H9 (cell line): Measurements from ENCODE around the gene ATP11B. TPM values are rescaled to one million over a fixed set of nuclear protein-coding genes. Genes with fewer than 3 reads are reported as not detected.
A peak's percentile ranks its signal among the peaks of the same experiment; 100 is the strongest.

Source experiments
- DNase-seq: peaks from one replicate; pipeline ENCODE4 v3.0.0-alpha.2; 2017
- H2AFZ ChIP-seq: one replicate; pipeline ENCODE4 v1.6.1; 2013; ENCODE audit warnings: mild to moderate bottlenecking, low read length, control low read depth, moderate library complexity
- H2AK5ac ChIP-seq: 2 replicates; pipeline ENCODE4 v1.6.1; 2013; ENCODE audit warnings: low read length, control low read depth, mixed read lengths; ENCODE audit not compliant: insufficient read length
- H2BK120ac ChIP-seq: one replicate; pipeline ENCODE4 v1.6.1; 2013; ENCODE audit warnings: low read depth, mild to moderate bottlenecking, low read length, control low read depth, inconsistent platforms; ENCODE audit not compliant: poor library complexity, severe bottlenecking
- H2BK12ac ChIP-seq: 2 replicates; pipeline ENCODE4 v1.6.1; 2013; ENCODE audit warnings: low read length, control low read depth, mixed read lengths, low read depth; ENCODE audit not compliant: insufficient read length
- H2BK15ac ChIP-seq: 2 replicates; pipeline ENCODE4 v1.6.1; 2013; ENCODE audit warnings: low read depth, low read length, control low read depth
- H2BK20ac ChIP-seq: one replicate; pipeline ENCODE4 v1.6.1; 2013; ENCODE audit warnings: low read depth, mild to moderate bottlenecking, low read length, control low read depth, inconsistent platforms; ENCODE audit not compliant: poor library complexity, severe bottlenecking
- H2BK5ac ChIP-seq: 2 replicates; pipeline ENCODE4 v1.6.1; 2013; ENCODE audit warnings: low read length, control low read depth, mixed read lengths; ENCODE audit not compliant: insufficient read length
- H3K14ac ChIP-seq: 2 replicates; pipeline ENCODE4 v1.6.1; 2013; ENCODE audit warnings: low read length, control low read depth; ENCODE audit not compliant: insufficient read depth
- H3K18ac ChIP-seq: 2 replicates; pipeline ENCODE4 v1.6.1; 2013; ENCODE audit warnings: low read depth, mild to moderate bottlenecking, mixed read lengths, low read length, control low read depth; ENCODE audit not compliant: insufficient read length
- H3K23ac ChIP-seq: 2 replicates; pipeline ENCODE4 v1.6.1; 2013; ENCODE audit warnings: low read length, control low read depth, mixed read lengths, low read depth; ENCODE audit not compliant: insufficient read length
- H3K23me2 ChIP-seq: 2 replicates; pipeline ENCODE4 v1.6.1; 2013; ENCODE audit warnings: low read depth, mild to moderate bottlenecking, mixed read lengths, low read length, control low read depth; ENCODE audit not compliant: insufficient read length, poor library complexity, severe bottlenecking
- H3K27ac ChIP-seq: 2 replicates; pipeline ENCODE4 v1.5.1; 2013; ENCODE audit warnings: low read length, control low read depth, mixed read lengths, low read depth; ENCODE audit not compliant: insufficient read length
- H3K27me3 ChIP-seq: 2 replicates; pipeline ENCODE4 v1.6.1; 2013; ENCODE audit warnings: low read length, control low read depth, inconsistent platforms; ENCODE audit not compliant: insufficient read depth
- H3K4ac ChIP-seq: 2 replicates; pipeline ENCODE4 v1.6.1; 2013; ENCODE audit warnings: low read depth, mild to moderate bottlenecking, control low read depth, inconsistent platforms, low read length, moderate library complexity
- H3K4me1 ChIP-seq: 2 replicates; pipeline ENCODE4 v1.6.1; 2013; ENCODE audit warnings: low read length, control low read depth, inconsistent platforms; ENCODE audit not compliant: insufficient read depth
- H3K4me2 ChIP-seq: 2 replicates; pipeline ENCODE4 v1.6.1; 2013; ENCODE audit warnings: low read length, control low read depth, mixed read lengths; ENCODE audit not compliant: insufficient read length, insufficient read depth
- H3K56ac ChIP-seq: 2 replicates; pipeline ENCODE4 v1.6.1; 2013; ENCODE audit warnings: low read depth, mild to moderate bottlenecking, mixed read lengths, low read length, control low read depth; ENCODE audit not compliant: insufficient read length
- H3K79me1 ChIP-seq: 2 replicates; pipeline ENCODE4 v1.6.1; 2013; ENCODE audit warnings: low read depth, mild to moderate bottlenecking, moderate library complexity, low read length, control low read depth, inconsistent platforms; ENCODE audit not compliant: insufficient read depth, poor library complexity, severe bottlenecking
- H3K79me2 ChIP-seq: 2 replicates; pipeline ENCODE4 v1.6.1; 2013; ENCODE audit warnings: low read length, control low read depth, inconsistent platforms; ENCODE audit not compliant: insufficient read depth
- H3K9ac ChIP-seq: 2 replicates; pipeline ENCODE4 v1.6.1; 2013; ENCODE audit warnings: low read length, control low read depth, mixed read lengths; ENCODE audit not compliant: insufficient read length; ENCODE audit errors: extremely low read depth
- H3K9me3 ChIP-seq: one replicate; pipeline ENCODE4 v1.6.1; 2013; ENCODE audit warnings: low read depth, low read length, inconsistent platforms; ENCODE audit not compliant: control insufficient read depth
- H3T11ph ChIP-seq: one replicate; pipeline ENCODE4 v1.6.1; 2013; ENCODE audit warnings: mild to moderate bottlenecking, low read length, control low read depth, inconsistent platforms
- H4K20me1 ChIP-seq: one replicate; pipeline ENCODE4 v1.6.1; 2013; ENCODE audit not compliant: control insufficient read depth, insufficient read length, insufficient read depth
- H4K5ac ChIP-seq: 2 replicates; pipeline ENCODE4 v1.6.1; 2013; ENCODE audit warnings: low read depth, mild to moderate bottlenecking, mixed read lengths, low read length, control low read depth; ENCODE audit not compliant: insufficient read length
- H4K8ac ChIP-seq: replicated peaks from 2 replicates; pipeline ENCODE4 v1.6.1; 2013; ENCODE audit warnings: low read length, control low read depth, mixed read lengths, low read depth; ENCODE audit not compliant: insufficient read length
- H4K91ac ChIP-seq: 2 replicates; pipeline ENCODE4 v1.6.1; 2013; ENCODE audit warnings: low read depth, mild to moderate bottlenecking, moderate library complexity, mixed read lengths, low read length, control low read depth; ENCODE audit not compliant: insufficient read length
- H3K27ac Mint-ChIP-seq, 3 experiments: 2 replicates in 2 of 3; 3 replicates in 1 of 3; pipeline ENCODE4 v1.8.0; 2020 to 2021; ENCODE audit warnings: mixed read lengths in 3 of 3, mild to moderate bottlenecking in 1 of 3, moderate library complexity in 1 of 3
- H3K27me3 Mint-ChIP-seq: 2 replicates; pipeline ENCODE4 v1.8.0; 2021; ENCODE audit warnings: low read depth, mild to moderate bottlenecking, moderate library complexity, mixed read lengths
- H3K36me3 Mint-ChIP-seq, 3 experiments: 2 replicates in 2 of 3; 3 replicates in 1 of 3; pipeline ENCODE4 v1.8.0; 2020 to 2021; ENCODE audit warnings: low read depth in 3 of 3, mixed read lengths in 3 of 3; ENCODE audit not compliant: insufficient read depth in 1 of 3
- H3K4me1 Mint-ChIP-seq, 2 experiments: 2 replicates each; pipeline ENCODE4 v1.8.0; 2020; ENCODE audit warnings: mixed read lengths in 2 of 2
- H3K4me3 Mint-ChIP-seq, 2 experiments: 2 replicates in 1 of 2; 3 replicates in 1 of 2; pipeline ENCODE4 v1.8.0; 2020 to 2021; ENCODE audit warnings: mild to moderate bottlenecking in 2 of 2, mixed read lengths in 2 of 2, moderate library complexity in 1 of 2
- H3K9me3 Mint-ChIP-seq, 2 experiments: 2 replicates in 1 of 2; 3 replicates in 1 of 2; pipeline ENCODE4 v1.8.0; 2020; ENCODE audit warnings: mild to moderate bottlenecking in 2 of 2, mixed read lengths in 2 of 2, moderate library complexity in 1 of 2
- CTCF ChIP-seq: fragments of 200-600 bp; sonication (generic); conservative IDR thresholded peaks from 3 replicates; pipeline ENCODE4 v1.8.0; 2021; ENCODE audit warnings: antibody characterized with exemption, mild to moderate bottlenecking
- WGBS: extraction: QIAGEN DNeasy Blood & Tissue Kit; methylation state at CpG from one replicate; pipeline ENCODE4 v1.1.7; 2013; ENCODE audit warnings: missing lambda C conversion rate, low lambda C conversion rate, mixed read lengths; ENCODE audit not compliant: insufficient read length; ENCODE audit errors: extremely low coverage; 5-methylcytosine and 5-hydroxymethylcytosine counted together
- total RNA-seq: library from RNA; stranded (reverse); gene quantifications from 2 replicates; pipeline ENCODE4 v1.2.1, GENCODE V29; 2021

Gene ATP11B
- total RNA-seq, 1 experiment from 2014 or later, result 30.0 TPM

GRCh38 chr3:182969853-182970252, 176.5 kb downstream of the ATP11B start:
- Histone ChIP-seq H4K8ac (no peak overlapping the region), H3K9me3 (no peaks in the 10 kb centered on the region), H3K27ac (no peak overlapping the region), H2BK20ac (no peak overlapping the region), H3K56ac (no peak overlapping the region), H2BK12ac (no peak overlapping the region), H2BK120ac (no peak overlapping the region), H3K23ac (no peak overlapping the region), H2AFZ (no peak overlapping the region), H3K4ac (no peak overlapping the region), H3K23me2 (no peaks in the 10 kb centered on the region), H3K4me2 (no peak overlapping the region), H2BK15ac (no peak overlapping the region), H3K9ac (no peak overlapping the region), H3K14ac (no peak overlapping the region), H4K91ac (no peak overlapping the region), H3K4me1 (no peaks in the 10 kb centered on the region; the same call in 1 of the 2 replicates), H3T11ph (no peak overlapping the region), H4K5ac (no peak overlapping the region), H3K18ac (no peak overlapping the region), H2BK5ac (no peak overlapping the region), H3K79me2 (peaks cover 20% of the 10 kb centered on the region), H2AK5ac (no peak overlapping the region), H3K27me3 (no peaks in the 10 kb centered on the region), H3K79me1 (peaks cover 5% of the 10 kb centered on the region), H4K20me1 (no peaks in the 10 kb centered on the region)
- TF ChIP-seq CTCF, result no peak
- no peaks in the 10 kb centered on the region for H3K27me3 Mint-ChIP-seq
- H3K9me3 Mint-ChIP-seq, result no peaks in the 10 kb centered on the region
- H3K4me1 Mint-ChIP-seq, result peaks cover 29 to 34% of the 10 kb centered on the region in 2 experiments
- DNase-seq, result no peak
- H3K36me3 Mint-ChIP-seq, result peaks cover 0 to under 1% (median 0%) of the 10 kb centered on the region in 3 experiments; a peak in 2 of 7 replicates
- no CpG with 5 or more reads among the region's 7 CpGs for WGBS
- no peak overlapping the region for H3K4me3 Mint-ChIP-seq
- peak overlapping the region in 2 of 3 experiments; percentile 68 to 84; a peak in 2 of 7 replicates for H3K27ac Mint-ChIP-seq
